ENCODE measurements around the gene SYNRG.
"Not testable (repeated sequence)": the region's sequence is repeated elsewhere in the genome, so short reads cannot be mapped to it uniquely, and the experiment has no call there.

The SYNRG gene

DNA sequence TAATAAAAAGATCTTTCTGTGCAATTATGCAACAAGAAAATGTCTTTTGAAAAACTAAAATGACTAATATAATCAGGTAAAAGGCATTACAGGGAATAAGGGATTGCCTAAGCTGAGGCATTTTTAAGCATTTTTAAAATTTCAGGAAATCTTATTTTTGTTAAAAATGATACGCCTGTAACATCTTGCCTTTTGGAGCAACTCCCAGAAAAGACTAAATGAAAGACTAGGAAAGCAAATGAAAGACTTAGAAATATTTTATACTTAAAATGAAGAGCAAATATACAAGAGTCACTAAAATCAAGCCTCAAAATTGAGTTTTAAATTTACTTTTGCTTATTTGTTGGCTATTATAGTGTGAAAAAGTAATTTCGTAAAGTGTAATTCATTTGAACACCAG is 63.7 kb downstream of the SYNRG start:
- DNase-seq (ENCODE audit: low spot score) = no peak

DNA sequence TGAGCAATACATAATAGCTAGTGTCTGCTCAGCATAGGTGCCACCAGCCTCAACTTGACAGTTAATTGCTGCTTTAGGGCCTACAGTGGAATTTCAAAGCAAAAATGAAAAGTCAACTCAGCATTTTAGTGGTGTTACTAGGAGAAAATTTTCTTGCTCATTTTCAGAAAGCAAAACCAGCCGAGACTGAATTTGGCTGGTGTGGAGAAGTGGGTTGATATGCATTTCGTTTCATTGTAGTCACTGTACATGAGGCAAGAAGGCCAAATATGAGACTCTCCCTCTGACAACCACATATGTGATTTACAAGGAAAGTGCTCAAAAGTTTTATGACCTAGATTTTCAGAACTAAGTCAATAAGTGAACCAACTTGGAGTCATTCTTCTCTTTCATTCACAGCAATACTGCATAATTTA is 65.6 kb downstream of the SYNRG start:
- DNase-seq (ENCODE audit: low spot score) = no peak

GRCh38 chr17:37541880-37542660 is 67.1 kb downstream of the SYNRG start:
- no peak for DNase-seq (ENCODE audit: low spot score)

- DNase-seq (ENCODE audit: low spot score) = no peak
Observed at GRCh38 chr17:37538981-37539659, 70.1 kb downstream of the SYNRG start.

- no peak for DNase-seq (ENCODE audit: low spot score)
Observed at GRCh38 chr17:37535906-37536305, 73.3 kb downstream of the SYNRG start.

DNA sequence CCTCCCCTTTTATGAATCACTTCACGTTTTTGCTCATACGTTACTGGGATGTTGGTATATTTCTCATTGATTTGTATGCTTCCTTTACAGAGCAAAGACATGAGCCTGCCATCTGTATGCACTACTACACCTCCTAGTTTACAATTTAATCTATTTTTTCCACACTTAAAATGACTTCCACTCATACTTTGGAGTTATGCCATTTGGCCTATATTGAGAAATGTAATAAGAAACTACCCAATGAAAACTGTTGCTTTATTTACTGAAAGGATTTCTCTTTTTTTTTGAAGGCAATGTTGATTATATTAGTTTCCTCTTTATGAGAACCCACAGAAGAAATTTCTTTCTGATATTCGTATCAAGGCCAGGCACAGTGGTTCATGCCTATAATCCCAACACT is 76.5 kb downstream of the SYNRG start:
- no peak for DNase-seq (ENCODE audit: low spot score)

DNA sequence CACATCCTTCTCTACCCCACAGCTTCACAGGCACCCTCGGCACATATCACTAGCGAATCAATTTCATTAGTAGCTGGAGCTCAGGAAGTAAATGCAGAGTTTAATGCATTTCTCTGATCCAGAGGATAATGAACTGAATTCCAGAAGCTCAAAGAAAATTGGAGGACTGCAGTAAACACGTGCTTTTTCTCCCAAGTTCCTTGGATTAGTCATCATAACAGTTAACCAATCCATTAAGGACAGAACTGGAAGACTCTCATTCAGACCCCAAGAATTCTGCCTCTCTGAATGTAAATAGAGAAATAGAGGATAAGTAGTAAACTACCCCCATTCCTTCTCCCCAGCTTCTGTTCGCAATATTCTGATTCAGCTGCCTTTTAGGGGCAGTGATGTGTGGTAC is 78.8 kb downstream of the SYNRG start:
- no peak for DNase-seq (ENCODE audit: low spot score)

- peak; percentile 42 for DNase-seq (ENCODE audit: low spot score)
Observed at GRCh38 chr17:37527249-37527851, 81.9 kb downstream of the SYNRG start.

DNA sequence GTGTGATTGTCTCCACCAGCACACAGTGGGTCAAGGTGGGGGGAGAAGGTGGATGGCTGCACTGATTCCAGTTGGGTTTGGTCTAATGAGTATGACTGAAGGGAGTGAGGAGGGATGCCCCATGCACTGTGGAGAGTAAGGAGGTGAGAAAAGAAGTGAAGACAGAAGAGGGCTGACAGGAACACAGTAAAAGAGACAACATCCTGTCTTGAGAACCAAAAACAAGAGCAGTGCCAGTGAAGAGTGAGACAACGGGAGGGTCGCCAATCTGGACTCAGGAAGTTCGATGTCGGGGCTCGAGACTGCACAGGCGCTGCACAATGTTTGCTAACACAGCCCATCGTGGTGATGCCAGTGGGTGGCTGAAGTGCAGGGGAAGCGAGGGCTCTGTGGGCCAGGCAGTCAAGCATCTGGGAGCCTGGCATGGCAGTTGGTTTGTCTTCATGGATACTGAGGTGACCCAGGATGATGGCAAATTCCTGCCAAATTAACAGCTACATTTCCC is 85.5 kb downstream of the SYNRG start:
- DNase-seq (ENCODE audit: low spot score) = no peak

- DNase-seq (ENCODE audit: low spot score) = no peak
Observed at GRCh38 chr17:37521821-37522220, 87.4 kb downstream of the SYNRG start.

- no peak for DNase-seq (ENCODE audit: low spot score)
Observed at GRCh38 chr17:37520174-37520573, 89.0 kb downstream of the SYNRG start.

- no peak for DNase-seq (ENCODE audit: low spot score)
Observed at GRCh38 chr17:37519251-37519985, 89.8 kb downstream of the SYNRG start.

- DNase-seq (ENCODE audit: low spot score) = no peak
Observed at GRCh38 chr17:37518826-37519225, 90.4 kb downstream of the SYNRG start.

GRCh38 chr17:37517881-37518280 is 91.3 kb downstream of the SYNRG start:
- no peak for DNase-seq (ENCODE audit: low spot score)

DNA sequence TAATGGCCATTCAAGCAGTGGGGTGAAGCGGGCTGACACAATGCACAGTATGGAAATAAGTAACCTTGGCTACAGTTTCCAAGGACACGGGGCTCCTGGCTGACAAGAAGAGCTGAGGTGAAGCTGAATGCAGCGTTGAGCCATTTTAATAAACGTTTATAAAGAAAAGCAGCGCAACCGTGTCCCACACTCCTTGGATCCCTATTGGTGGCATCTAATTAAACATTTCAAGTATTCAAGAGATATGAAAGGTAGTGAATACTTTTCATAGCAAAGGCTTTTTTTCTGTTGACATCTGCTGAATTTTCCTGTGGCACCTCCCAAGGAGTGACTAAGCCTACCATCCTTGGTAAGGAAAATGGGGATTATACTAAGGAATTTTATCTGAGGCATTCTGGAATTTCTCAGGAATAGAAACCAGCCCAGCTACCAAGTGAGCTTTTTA is 93.1 kb downstream of the SYNRG start:
- DNase-seq (ENCODE audit: low spot score) = no peak

GRCh38 chr17:37513711-37514110 is 95.5 kb downstream of the SYNRG start:
- DNase-seq (ENCODE audit: low spot score) = no peak

GRCh38 chr17:37512442-37513068 is 96.7 kb downstream of the SYNRG start:
- DNase-seq (ENCODE audit: low spot score) = no peak

- not testable (repeated sequence) for DNase-seq (ENCODE audit: low spot score)
Observed at GRCh38 chr17:37511642-37512041, 97.6 kb downstream of the SYNRG start.

DNA sequence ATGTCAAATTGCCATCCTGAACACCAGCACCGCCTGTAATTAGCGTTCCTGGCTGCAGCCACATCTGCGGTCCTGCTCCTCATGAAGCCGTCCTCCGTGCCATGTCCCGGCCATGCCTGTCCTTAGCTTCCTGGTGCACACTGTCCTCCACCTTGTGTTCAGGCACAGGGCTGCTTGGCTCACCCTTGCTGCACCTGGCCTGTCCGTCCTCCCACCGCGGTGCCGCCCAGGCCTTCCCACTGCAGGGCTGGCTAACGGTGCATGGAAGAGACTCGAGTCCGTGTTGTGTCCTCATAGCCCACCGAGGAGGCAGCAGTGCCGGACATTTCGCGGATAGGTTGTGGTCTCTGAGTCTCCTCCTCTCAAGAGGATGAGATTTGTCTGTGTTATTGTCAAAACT is 99.2 kb downstream of the SYNRG start:
- DNase-seq (ENCODE audit: low spot score) = no peak

GRCh38 chr17:37507111-37507510 is 102.1 kb downstream of the SYNRG start:
- no peak for DNase-seq (ENCODE audit: low spot score)

GRCh38 chr17:37506678-37507077 is 102.5 kb downstream of the SYNRG start:
- no peak for DNase-seq (ENCODE audit: low spot score)

DNA sequence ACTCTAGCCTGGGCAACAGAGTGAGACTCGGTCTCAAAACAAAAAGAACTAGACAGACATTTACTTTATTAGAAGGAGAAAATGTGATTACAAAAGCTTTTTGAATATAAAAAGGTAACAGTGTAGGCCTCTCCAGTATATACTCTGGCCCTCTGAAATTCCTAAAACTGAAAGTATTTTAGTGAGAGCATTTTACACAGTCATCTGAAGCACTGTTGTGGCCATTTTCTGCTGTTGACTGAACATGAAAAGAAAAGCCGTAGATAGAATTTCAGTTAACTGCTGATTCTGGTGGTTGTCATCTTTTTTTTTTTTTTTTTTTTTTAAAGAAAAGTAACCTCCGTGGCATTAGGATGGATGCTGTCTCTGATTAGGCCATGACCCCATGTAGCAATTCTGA is 103.9 kb downstream of the SYNRG start:
- DNase-seq (ENCODE audit: low spot score) = no peak

All from germinal center (tissue), 1 donor.